Effector memory CD4-positive, alpha-beta T cell (primary cell): ENCODE data around the gene AURKA.

Experiments
- DNase-seq, 3 donors: peaks; one replicate each; pipeline ENCODE4 v3.0.0-alpha.2; 2020
- H3K27ac ChIP-seq: 2 replicates; pipeline ENCODE4 v1.7.0; 2013; ENCODE audit warnings: mild to moderate bottlenecking, low read length, moderate library complexity; ENCODE audit not compliant: insufficient read depth, poor library complexity, severe bottlenecking
- H3K27me3 ChIP-seq: replicated peaks from 2 replicates; pipeline ENCODE4 v1.7.0; 2013; ENCODE audit warnings: mild to moderate bottlenecking, low read length; ENCODE audit not compliant: insufficient read depth, control insufficient read depth, poor library complexity, severe bottlenecking
- H3K36me3 ChIP-seq: 2 replicates; pipeline ENCODE4 v1.7.0; 2013; ENCODE audit warnings: mild to moderate bottlenecking, low read length, moderate library complexity; ENCODE audit not compliant: control insufficient read depth, insufficient read depth
- H3K4me1 ChIP-seq: 2 replicates; pipeline ENCODE4 v1.7.0; 2013; ENCODE audit warnings: low read length, mild to moderate bottlenecking; ENCODE audit not compliant: control insufficient read depth, insufficient read depth, poor library complexity, severe bottlenecking
- H3K4me3 ChIP-seq: 2 replicates; pipeline ENCODE4 v1.7.0; 2013; ENCODE audit warnings: low read length, low read depth, mild to moderate bottlenecking; ENCODE audit not compliant: insufficient read depth, poor library complexity, severe bottlenecking
- H3K9me3 ChIP-seq: 2 replicates; pipeline ENCODE4 v1.7.0; 2013; ENCODE audit warnings: mild to moderate bottlenecking, low read length, moderate library complexity; ENCODE audit not compliant: control insufficient read depth
- total RNA-seq, 3 donors: gene quantifications; one replicate each; lab custom pipeline; 2026; lab: John Stamatoyannopoulos, UW

Gene AURKA
- total RNA-seq: 0.86 to 1.9 (median 1.7) reads per million in 3 donors

DNA sequence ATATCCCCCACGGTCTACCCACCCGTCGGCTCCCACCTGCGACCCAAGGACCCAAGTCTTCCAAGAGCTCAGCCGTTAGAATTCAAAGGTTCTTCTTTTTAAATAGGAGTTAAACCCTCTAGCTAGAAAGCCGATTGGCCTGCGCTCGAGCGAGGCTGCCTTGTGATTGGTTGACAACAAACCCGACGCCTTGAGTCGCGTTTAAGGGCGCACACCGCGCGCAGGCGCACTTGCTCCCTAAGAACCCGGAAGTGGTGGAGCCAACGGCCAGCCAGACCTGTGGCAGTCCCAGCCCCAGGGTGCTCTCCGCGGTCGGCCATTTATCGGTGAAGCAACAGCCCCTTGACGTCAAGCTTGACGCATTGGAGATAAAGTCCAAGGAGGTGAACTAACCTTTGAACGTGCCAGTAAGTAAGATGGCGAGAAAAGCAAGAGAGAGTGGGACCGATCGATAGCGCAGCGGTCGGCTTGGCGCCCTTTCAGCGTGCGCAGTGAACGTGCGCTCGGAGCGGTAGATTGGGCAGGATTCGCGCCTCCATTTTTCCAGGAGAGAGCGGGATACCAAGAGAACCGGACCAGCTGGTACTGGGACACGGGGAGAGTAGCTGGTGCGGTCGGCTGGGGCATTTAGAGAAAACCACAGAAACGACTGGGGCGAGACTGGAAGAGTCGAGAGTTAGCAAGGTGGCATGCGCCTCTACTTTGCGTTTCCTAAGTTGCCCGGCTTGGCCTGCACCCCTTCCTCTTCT, at the start of gene AURKA, which contains the start of gene CSTF1:
TSS of gene AURKA (minus strand) at position 84 of the 749 bp plus-strand sequence. CDS start 4,018 bp downstream, outside the sequence.
TSS of gene CSTF1 (plus strand) at position 514 of the 749 bp plus-strand sequence. CDS start 2,908 bp downstream, outside the sequence.
- Histone ChIP-seq H3K9me3 (no peaks in the 10 kb centered on the region), H3K27me3 (no peaks in the 10 kb centered on the region), H3K4me1 (peaks cover 14% of the 10 kb centered on the region), H3K27ac (peak within 1 kb of the TSS; percentile 86), H3K4me3 (peak within 1 kb of the TSS; percentile 83), H3K36me3 (peaks cover 16% of the 10 kb centered on the region)
- peak; percentile 99 to 100 (median 100) for DNase-seq

GRCh38 chr20:56440346-56441007, 48.5 kb upstream of the AURKA start:
- Histone ChIP-seq H3K36me3 (peaks cover 5% of the 10 kb centered on the region), H3K4me3 (no peak overlapping the region), H3K9me3 (no peaks in the 10 kb centered on the region), H3K27me3 (no peaks in the 10 kb centered on the region), H3K4me1 (peaks cover 20% of the 10 kb centered on the region), H3K27ac (peak overlapping the region; percentile 7)
- DNase-seq: peak; percentile 52 to 53 (median 52)

DNA sequence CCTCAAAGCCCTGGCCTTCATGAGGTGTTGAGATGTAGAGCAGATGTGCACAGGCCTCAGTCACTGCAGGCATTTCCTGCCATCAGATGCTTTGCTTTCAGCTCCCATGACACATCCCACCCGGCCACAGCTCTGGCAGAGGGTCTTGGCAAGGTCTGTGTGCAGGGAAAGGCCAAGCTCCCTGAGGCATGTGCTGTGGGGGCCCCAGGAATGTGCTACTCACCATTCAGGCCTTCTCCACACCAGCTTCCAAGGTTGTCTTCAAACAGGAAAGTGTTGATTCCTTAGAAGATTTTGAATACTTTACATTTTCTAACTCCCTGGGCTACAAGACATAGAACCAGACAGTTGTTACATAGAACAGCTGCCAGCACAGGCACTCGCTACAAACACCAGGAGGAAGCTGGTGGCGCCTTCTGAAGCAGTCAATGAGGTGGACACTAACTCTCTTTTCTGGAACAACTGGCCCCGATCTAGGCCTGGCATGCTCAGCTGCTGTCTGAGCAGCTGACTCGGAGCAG, 47.8 kb upstream of the AURKA start:
- DNase-seq: no peak
- Histone ChIP-seq H3K4me1 (peaks cover 20% of the 10 kb centered on the region), H3K27me3 (no peaks in the 10 kb centered on the region), H3K4me3 (no peak overlapping the region), H3K27ac (peak overlapping the region; percentile 7), H3K36me3 (peaks cover 5% of the 10 kb centered on the region), H3K9me3 (no peaks in the 10 kb centered on the region)

DNA sequence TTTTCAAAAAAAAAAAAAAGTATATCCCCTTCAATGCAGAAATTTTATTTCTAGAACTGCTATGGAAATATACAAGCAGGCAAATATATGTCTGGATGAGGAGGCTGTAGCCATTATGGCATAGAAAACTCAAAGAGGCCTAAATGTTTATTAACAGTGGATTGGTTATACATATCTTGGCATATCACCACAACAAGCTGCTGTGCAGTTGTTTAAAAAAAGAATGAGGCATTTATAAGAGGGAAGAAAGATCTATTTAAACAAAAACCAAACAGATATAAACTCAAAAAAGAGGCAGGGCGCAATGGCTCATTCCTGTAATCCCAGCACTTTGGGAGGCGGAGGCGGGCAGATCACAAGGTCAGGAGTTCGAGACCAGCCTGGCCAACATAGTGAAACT, 46.3 kb upstream of the AURKA start:
- Histone ChIP-seq H3K27me3 (no peaks in the 10 kb centered on the region), H3K36me3 (peaks cover 5% of the 10 kb centered on the region), H3K4me1 (peaks cover 20% of the 10 kb centered on the region), H3K9me3 (no peaks in the 10 kb centered on the region), H3K4me3 (no peak overlapping the region), H3K27ac (no peak overlapping the region)
- DNase-seq: no peak

GRCh38 chr20:56437196-56437960, 45.4 kb upstream of the AURKA start:
- H3K36me3 ChIP-seq: peaks cover 5% of the 10 kb centered on the region
- no peak overlapping the region for H3K4me3 ChIP-seq
- no peak for DNase-seq
- peaks cover 20% of the 10 kb centered on the region for H3K4me1 ChIP-seq
- no peaks in the 10 kb centered on the region for H3K27me3 ChIP-seq
- no peak overlapping the region for H3K27ac ChIP-seq
- H3K9me3 ChIP-seq: no peaks in the 10 kb centered on the region

GRCh38 chr20:56433880-56434255, 41.9 kb upstream of the AURKA start:
- H3K27ac ChIP-seq: no peak overlapping the region
- H3K4me1 ChIP-seq: peaks cover 17% of the 10 kb centered on the region
- H3K9me3 ChIP-seq: no peaks in the 10 kb centered on the region
- H3K4me3 ChIP-seq: no peak overlapping the region
- DNase-seq: no peak
- peaks cover 5% of the 10 kb centered on the region for H3K36me3 ChIP-seq
- H3K27me3 ChIP-seq: no peaks in the 10 kb centered on the region

DNA sequence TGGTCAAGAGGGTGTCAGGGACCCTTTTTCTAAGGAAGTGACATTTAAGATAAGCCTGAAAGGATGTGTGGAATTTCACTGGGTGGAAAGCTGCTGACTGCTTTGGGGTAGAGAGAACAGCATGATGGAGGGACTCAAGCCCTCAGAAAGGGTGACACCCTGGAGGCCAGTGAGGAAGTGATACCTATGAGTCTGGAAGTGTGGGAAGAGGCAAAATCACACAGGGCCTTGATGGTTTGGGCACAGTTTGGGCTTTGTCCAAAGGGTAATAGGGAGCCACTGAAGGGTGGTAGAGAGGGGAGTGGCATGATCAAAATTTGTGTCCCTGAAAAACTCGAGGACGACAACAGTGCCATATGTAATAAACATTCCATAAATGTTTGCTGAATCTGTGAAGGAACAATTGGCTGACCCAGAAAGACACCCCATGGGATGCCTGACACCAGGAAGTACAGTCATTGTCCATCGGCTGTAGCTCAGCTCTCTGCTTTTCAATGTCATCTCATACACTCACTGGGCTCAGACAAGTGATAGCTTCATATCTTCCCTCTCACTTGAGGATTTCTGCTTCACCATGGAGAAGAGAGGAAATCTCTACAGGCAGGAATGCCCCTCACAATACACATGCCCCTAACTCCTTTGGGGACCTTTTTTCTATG, 41.3 kb upstream of the AURKA start:
- no peaks in the 10 kb centered on the region for H3K27me3 ChIP-seq
- H3K9me3 ChIP-seq: no peaks in the 10 kb centered on the region
- peaks cover 16% of the 10 kb centered on the region for H3K4me1 ChIP-seq
- no peak overlapping the region for H3K27ac ChIP-seq
- no peak overlapping the region for H3K4me3 ChIP-seq
- H3K36me3 ChIP-seq: peaks cover 5% of the 10 kb centered on the region
- no peak for DNase-seq

DNA sequence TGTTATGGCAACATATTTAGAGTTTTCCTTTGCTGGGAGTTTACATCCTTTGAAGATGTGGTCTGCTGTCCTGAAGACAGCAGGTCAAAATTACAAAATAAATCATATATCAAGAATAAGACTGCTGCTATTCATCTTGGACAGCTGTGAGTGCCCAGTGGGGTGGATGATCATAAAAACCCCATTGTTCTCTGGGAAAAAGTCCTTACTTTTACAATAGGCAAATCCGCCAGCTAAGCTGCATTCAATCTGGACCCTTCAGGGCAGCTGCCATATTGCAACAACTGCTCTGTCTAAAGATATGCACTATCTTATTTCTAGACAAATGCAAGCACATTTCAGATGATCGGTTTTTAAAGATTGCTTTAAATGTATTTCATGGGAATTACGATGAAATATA, 39.5 kb upstream of the AURKA start:
- Histone ChIP-seq H3K27ac (no peak overlapping the region), H3K4me1 (peaks cover 16% of the 10 kb centered on the region), H3K36me3 (no peaks in the 10 kb centered on the region), H3K4me3 (no peak overlapping the region), H3K27me3 (no peaks in the 10 kb centered on the region), H3K9me3 (no peaks in the 10 kb centered on the region)
- DNase-seq: no peak

- Histone ChIP-seq H3K36me3 (no peaks in the 10 kb centered on the region), H3K27ac (no peak overlapping the region), H3K4me1 (peaks cover 16% of the 10 kb centered on the region), H3K27me3 (no peaks in the 10 kb centered on the region), H3K4me3 (no peak overlapping the region), H3K9me3 (no peaks in the 10 kb centered on the region)
- DNase-seq: no peak
Observed at GRCh38 chr20:56430957-56431356, 38.9 kb upstream of the AURKA start.
